Testis (tissue), 2 donors: ENCODE data around the gene ADAMTS6.

Experiments
- POLR2A ChIP-seq: fragments of 450-650 bp; IDR thresholded peaks from one replicate; pipeline ENCODE4 v1.6.1; 2017; ENCODE audit warnings: antibody characterized with exemption, mild to moderate bottlenecking, moderate library complexity
- TF ChIP-seq, protein P1 (sequence below), 3 experiments: fragments of 450-650 bp in 2 of 3; fragments of 200-600 bp in 1 of 3; sonication (generic) in 1 of 3; IDR thresholded peaks; one replicate each; pipeline ENCODE4 v1.5.1; 2016 to 2019; ENCODE audit warnings: antibody characterized with exemption in 3 of 3, mild to moderate bottlenecking in 2 of 3, moderate library complexity in 1 of 3

- TF ChIP-seq, protein P1, sequence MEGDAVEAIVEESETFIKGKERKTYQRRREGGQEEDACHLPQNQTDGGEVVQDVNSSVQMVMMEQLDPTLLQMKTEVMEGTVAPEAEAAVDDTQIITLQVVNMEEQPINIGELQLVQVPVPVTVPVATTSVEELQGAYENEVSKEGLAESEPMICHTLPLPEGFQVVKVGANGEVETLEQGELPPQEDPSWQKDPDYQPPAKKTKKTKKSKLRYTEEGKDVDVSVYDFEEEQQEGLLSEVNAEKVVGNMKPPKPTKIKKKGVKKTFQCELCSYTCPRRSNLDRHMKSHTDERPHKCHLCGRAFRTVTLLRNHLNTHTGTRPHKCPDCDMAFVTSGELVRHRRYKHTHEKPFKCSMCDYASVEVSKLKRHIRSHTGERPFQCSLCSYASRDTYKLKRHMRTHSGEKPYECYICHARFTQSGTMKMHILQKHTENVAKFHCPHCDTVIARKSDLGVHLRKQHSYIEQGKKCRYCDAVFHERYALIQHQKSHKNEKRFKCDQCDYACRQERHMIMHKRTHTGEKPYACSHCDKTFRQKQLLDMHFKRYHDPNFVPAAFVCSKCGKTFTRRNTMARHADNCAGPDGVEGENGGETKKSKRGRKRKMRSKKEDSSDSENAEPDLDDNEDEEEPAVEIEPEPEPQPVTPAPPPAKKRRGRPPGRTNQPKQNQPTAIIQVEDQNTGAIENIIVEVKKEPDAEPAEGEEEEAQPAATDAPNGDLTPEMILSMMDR (IDR thresholded peaks at IDR 0.05): no peak
- TF ChIP-seq POLR2A: no peak
Measured at GRCh38 chr5:65163698-65164097, 318.0 kb downstream of the ADAMTS6 start.
